Subcutaneous abdominal adipose tissue (tissue), 5 donors: ENCODE results near the gene DENND4A.
"Not testable (repeated sequence)": the region's sequence is repeated elsewhere in the genome, so short reads cannot be mapped to it uniquely, and the experiment has no call there.

Experiments used
- H3K27ac ChIP-seq: one replicate; pipeline ENCODE4 v1.7.0; 2013; ENCODE audit warnings: low read depth, mild to moderate bottlenecking, inconsistent platforms, low read length, moderate library complexity
- H3K27me3 ChIP-seq, 5 donors: one replicate each; pipeline ENCODE4 v1.7.0; 2013; ENCODE audit warnings: low read length in 5 of 5, inconsistent platforms in 1 of 5; ENCODE audit not compliant: control insufficient read depth in 5 of 5, insufficient read depth in 4 of 5
- H3K36me3 ChIP-seq, 5 donors: one replicate each; pipeline ENCODE4 v1.7.0; 2013; ENCODE audit warnings: low read length in 5 of 5; ENCODE audit not compliant: control insufficient read depth in 5 of 5, insufficient read depth in 5 of 5
- H3K4me1 ChIP-seq, 5 donors: one replicate each; pipeline ENCODE4 v1.7.0; 2013; ENCODE audit warnings: low read length in 5 of 5, mild to moderate bottlenecking in 3 of 5, moderate library complexity in 1 of 5; ENCODE audit not compliant: control insufficient read depth in 5 of 5, insufficient read depth in 5 of 5
- H3K4me3 ChIP-seq, 5 donors: one replicate each; pipeline ENCODE4 v1.7.0; 2013; ENCODE audit warnings: low read length in 5 of 5, low read depth in 1 of 5
- H3K9ac ChIP-seq, 5 donors: one replicate each; pipeline ENCODE4 v1.7.0; 2013; ENCODE audit warnings: low read length in 5 of 5, mild to moderate bottlenecking in 4 of 5, moderate library complexity in 3 of 5
- H3K9me3 ChIP-seq, 5 donors: one replicate each; pipeline ENCODE4 v1.7.0; 2013; ENCODE audit warnings: low read length in 5 of 5; ENCODE audit not compliant: control insufficient read depth in 5 of 5
- donor health status: healthy.
- donor health status: healthy.
- donor health status: healthy.
- donor health status: healthy.
- donor health status: healthy.

DENND4A gene

GRCh38 chr15:65819563-65819960 is 27.5 kb upstream of the DENND4A start:
- no peaks in the 10 kb centered on the region for H3K36me3 ChIP-seq
- H3K27ac ChIP-seq = no peak overlapping the region
- H3K9me3 ChIP-seq = no peaks in the 10 kb centered on the region
- H3K4me1 ChIP-seq = peaks cover 3 to 21% (median 13%) of the 10 kb centered on the region in 5 donors
- no peaks in the 10 kb centered on the region for H3K27me3 ChIP-seq
- H3K9ac ChIP-seq = no peak overlapping the region
- H3K4me3 ChIP-seq = no peak overlapping the region

DNA sequence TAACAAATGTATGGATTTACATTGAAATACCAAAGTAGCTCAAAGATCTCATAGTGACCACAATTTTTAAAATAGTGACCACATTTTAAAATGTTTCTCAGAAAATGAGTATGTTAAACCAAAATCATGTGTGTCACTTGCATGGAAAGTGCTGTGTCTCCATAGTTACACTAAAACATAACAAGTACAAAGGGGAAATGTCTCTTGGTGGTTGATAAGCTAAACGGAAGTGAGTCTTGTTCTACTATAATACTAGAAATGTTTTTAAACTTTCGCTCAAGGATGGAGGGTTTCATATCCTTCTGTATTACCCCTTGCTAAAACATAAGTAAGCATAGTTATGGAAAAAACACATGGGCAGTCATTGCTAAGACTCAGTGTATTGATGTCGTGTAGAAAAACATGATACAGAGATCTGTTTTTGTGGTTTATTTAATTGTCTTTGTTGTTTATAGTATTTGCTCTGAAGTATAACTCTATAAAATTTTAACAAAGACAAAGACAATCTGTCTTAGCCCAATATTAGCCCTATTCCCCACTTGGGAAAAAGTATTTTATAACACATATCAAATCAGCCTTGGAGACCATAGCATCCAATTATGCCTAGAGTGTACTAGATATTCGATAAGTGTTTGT is 27.0 kb upstream of the DENND4A start:
- Histone ChIP-seq H3K27ac (no peak overlapping the region), H3K4me3 (no peak overlapping the region), H3K27me3 (no peaks in the 10 kb centered on the region), H3K9ac (no peak overlapping the region), H3K36me3 (no peaks in the 10 kb centered on the region), H3K4me1 (peaks cover 1 to 16% (median 8%) of the 10 kb centered on the region in 5 donors), H3K9me3 (no peaks in the 10 kb centered on the region)

DNA sequence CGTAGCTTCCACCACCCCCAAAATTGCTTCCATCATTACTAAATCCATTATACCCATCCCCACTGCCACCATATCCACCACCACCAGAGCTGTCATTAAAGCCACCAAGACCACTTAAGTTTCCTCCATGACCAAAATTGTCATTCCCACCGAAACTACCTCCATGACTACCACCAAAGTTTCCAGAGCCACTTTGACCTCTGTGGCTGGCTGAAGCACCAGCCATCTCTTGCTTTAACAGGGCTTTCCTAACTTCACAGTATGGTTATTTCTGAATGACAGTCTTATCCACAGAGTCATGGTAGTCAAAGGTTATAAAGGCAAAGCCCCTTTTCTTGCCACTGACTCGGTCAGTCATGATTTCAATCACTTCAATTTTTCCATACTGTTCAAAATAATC is 24.3 kb upstream of the DENND4A start:
- H3K4me1 ChIP-seq = peaks cover 0 to 14% (median 5%) of the 10 kb centered on the region in 5 donors
- no peaks in the 10 kb centered on the region for H3K27me3 ChIP-seq
- H3K9me3 ChIP-seq = peaks cover 0 to 7% (median 0%) of the 10 kb centered on the region in 5 donors
- H3K4me3 ChIP-seq = no peak overlapping the region
- H3K27ac ChIP-seq = no peak overlapping the region
- H3K36me3 ChIP-seq = no peaks in the 10 kb centered on the region
- H3K9ac ChIP-seq = no peak overlapping the region

DNA sequence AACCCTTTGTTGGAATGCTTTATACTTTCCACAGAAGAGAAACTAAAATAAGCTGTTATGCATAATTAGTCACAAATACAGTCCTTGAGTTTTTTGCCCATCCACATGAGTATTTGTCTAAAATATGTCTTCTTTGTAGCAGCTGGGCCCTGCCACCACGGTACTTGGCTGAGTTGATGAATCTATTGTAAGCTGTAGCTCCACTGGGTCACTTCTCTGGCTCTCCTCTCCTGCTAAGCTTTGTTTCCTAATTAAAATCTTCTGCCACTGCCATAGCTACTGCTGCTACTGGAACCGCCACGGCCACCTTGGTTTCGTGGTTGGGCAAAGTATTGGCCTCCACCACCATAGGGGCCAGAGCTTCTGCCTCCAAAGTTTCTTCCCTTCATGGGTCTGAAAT is 23.9 kb upstream of the DENND4A start:
- H3K27me3 ChIP-seq, H3K9me3 ChIP-seq, H3K36me3 ChIP-seq, H3K27ac ChIP-seq, H3K4me3 ChIP-seq, H3K9ac ChIP-seq: not testable (repeated sequence)
- H3K4me1 ChIP-seq = peaks cover 0 to 14% (median 5%) of the 10 kb centered on the region in 5 donors

DNA sequence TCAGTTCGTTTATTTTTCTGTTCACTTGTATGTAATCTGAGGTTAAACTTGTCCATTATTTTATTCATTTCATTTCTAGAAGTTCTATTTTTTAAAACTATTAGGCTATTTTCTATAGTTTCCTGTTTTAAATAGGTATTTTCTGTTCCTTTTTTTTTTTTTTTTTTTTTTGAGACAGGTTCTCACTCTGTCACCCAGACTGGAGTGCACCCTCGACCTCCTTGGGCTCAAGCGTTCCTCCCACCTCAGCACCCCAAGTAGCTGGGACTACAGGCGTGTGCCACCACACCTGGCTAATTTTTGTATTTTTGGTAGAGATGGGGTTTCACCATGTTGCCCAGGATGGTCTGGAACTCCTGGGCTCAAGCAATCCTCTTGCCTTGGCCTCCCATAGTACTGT is 22.2 kb upstream of the DENND4A start:
- not testable (repeated sequence) for H3K27me3 ChIP-seq, H3K4me3 ChIP-seq, H3K9me3 ChIP-seq, H3K36me3 ChIP-seq, H3K4me1 ChIP-seq, H3K27ac ChIP-seq, H3K9ac ChIP-seq

GRCh38 chr15:65812916-65813315 is 20.8 kb upstream of the DENND4A start:
- no peak overlapping the region for H3K9ac ChIP-seq
- H3K4me1 ChIP-seq = no peaks in the 10 kb centered on the region
- no peaks in the 10 kb centered on the region for H3K27me3 ChIP-seq
- H3K4me3 ChIP-seq = no peak overlapping the region
- H3K36me3 ChIP-seq = no peaks in the 10 kb centered on the region
- H3K27ac ChIP-seq = no peak overlapping the region
- peaks cover 0 to 7% (median 0%) of the 10 kb centered on the region in 5 donors for H3K9me3 ChIP-seq

- H3K36me3 ChIP-seq = no peaks in the 10 kb centered on the region
- no peaks in the 10 kb centered on the region for H3K4me1 ChIP-seq
- no peaks in the 10 kb centered on the region for H3K27me3 ChIP-seq
- H3K4me3 ChIP-seq = no peak overlapping the region
- H3K27ac ChIP-seq = no peak overlapping the region
- H3K9me3 ChIP-seq = peaks cover 0 to 7% (median 0%) of the 10 kb centered on the region in 5 donors
- no peak overlapping the region for H3K9ac ChIP-seq
Observed at GRCh38 chr15:65812467-65812866, 20.4 kb upstream of the DENND4A start.

DNA sequence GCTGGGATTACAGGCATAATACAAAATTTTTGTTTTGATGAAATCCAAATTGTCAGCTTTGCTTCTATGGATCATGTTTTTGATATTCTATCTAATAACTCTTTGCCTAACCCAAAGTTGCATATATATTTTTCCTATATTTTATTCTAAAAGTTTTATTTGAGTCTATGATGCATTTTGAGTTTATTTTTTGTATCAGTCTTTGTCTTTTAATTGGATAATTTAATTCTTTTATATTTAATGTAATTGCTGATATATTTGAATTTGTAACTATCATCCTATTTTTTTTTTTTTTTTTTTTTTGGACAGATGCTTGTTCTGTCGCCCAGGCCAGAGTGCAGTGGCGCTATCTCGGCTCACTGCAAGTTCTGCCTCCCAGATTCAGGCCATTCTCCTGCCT is 19.7 kb upstream of the DENND4A start:
- peaks cover 0 to 7% (median 0%) of the 10 kb centered on the region in 5 donors for H3K9me3 ChIP-seq
- H3K36me3 ChIP-seq = no peaks in the 10 kb centered on the region

GRCh38 chr15:65811011-65811733 is 19.1 kb upstream of the DENND4A start:
- not testable (repeated sequence) for H3K9me3 ChIP-seq, H3K27ac ChIP-seq, H3K27me3 ChIP-seq, H3K9ac ChIP-seq, H3K36me3 ChIP-seq, H3K4me3 ChIP-seq, H3K4me1 ChIP-seq

More for the DNA sequence above, 19.7 kb upstream of the DENND4A start:
- Histone ChIP-seq H3K27ac (no peak overlapping the region), H3K27me3 (no peaks in the 10 kb centered on the region), H3K9ac (no peak overlapping the region), H3K4me1 (no peaks in the 10 kb centered on the region), H3K4me3 (no peak overlapping the region)

- H3K4me1 ChIP-seq = peaks cover 0 to 15% (median 4%) of the 10 kb centered on the region in 5 donors
- H3K36me3 ChIP-seq = no peaks in the 10 kb centered on the region
- H3K4me3 ChIP-seq = no peak overlapping the region
- H3K9ac ChIP-seq = no peak overlapping the region
- H3K27me3 ChIP-seq = no peaks in the 10 kb centered on the region
- no peaks in the 10 kb centered on the region for H3K9me3 ChIP-seq
- no peak overlapping the region for H3K27ac ChIP-seq
Observed at GRCh38 chr15:65806397-65806796, 14.3 kb upstream of the DENND4A start.
